Measurements from ENCODE around the gene PDZD8.

- no peak for TF ChIP-seq TAF1 (IDR thresholded peaks at IDR 0.05; ENCODE audit: low read depth, low read length)
- no peak for TF ChIP-seq POLR2AphosphoS5 (IDR thresholded peaks at IDR 0.05; ENCODE audit: low read depth, low read length)
- TF ChIP-seq POLR2A (IDR thresholded peaks at IDR 0.05; ENCODE audit: low read depth, low read length), result no peak
- TF ChIP-seq POU2F2 (IDR thresholded peaks at IDR 0.05; ENCODE audit: low read depth, low read length), result no peak
- no peak for TF ChIP-seq PAX5 (IDR thresholded peaks at IDR 0.05; ENCODE audit: insufficient read depth, low read length, severe bottlenecking)
Observed at GRCh38 chr10:117266812-117267211, 108.4 kb downstream of the PDZD8 start.

Data from GM12891 (cell line).